Measurements from ENCODE around the gene DOCK8. TPM values are rescaled to one million over a fixed set of nuclear protein-coding genes. Genes with fewer than 3 reads are reported as not detected.

The DOCK8 gene
- total RNA-seq, 1 experiment from 2014 or later: 0.37 TPM

DNA sequence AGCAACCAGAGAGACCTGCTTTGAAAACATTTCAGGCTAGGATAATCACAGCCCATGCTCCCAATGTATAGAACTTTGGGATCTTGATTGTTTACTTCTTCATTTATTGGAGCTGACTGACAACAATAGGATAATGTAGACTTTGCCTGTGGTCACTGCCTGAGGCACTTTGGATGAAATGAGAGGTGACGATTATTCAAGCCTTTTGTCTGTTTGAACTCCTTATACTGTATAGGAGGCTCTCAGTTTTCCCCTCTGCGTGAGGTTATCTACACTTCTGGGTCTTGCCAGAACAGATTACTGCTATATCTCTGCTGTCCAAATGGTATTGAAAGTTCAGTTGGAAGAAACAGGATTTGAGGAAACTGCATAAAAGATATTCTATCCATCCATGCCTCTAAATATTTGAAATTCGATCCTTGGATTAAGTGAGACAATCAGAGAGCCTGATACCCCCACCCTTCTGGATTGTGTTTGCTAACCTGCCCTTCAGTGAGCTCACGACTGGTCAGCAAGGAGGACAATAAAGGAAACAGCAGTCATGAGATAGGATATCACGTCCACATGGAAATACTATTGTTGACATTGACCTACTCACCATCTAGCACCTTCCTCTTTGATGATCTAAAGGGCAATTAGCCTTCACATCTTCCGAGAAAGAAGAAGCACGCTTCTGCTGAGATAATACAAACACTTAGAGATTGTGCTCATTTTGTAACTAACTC, 98.1 kb downstream of the DOCK8 start (continued):
- TF ChIP-seq EZH2phosphoT487 (IDR thresholded peaks at IDR 0.05; ENCODE audit: borderline replicate concordance) (no peak), POLR2AphosphoS5 (IDR thresholded peaks at IDR 0.05; ENCODE audit: low read depth, low read length) (no peak), CEBPB (IDR thresholded peaks at IDR 0.05; ENCODE audit: low read depth) (no peak), ZFX (IDR thresholded peaks at IDR 0.05) (no peak), EGR1 (IDR thresholded peaks at IDR 0.05; ENCODE audit: low read depth) (no peak), RAD21 (IDR thresholded peaks at IDR 0.05; ENCODE audit: low read depth) (no peak), JUND (IDR thresholded peaks at IDR 0.05) (no peak)

DNA sequence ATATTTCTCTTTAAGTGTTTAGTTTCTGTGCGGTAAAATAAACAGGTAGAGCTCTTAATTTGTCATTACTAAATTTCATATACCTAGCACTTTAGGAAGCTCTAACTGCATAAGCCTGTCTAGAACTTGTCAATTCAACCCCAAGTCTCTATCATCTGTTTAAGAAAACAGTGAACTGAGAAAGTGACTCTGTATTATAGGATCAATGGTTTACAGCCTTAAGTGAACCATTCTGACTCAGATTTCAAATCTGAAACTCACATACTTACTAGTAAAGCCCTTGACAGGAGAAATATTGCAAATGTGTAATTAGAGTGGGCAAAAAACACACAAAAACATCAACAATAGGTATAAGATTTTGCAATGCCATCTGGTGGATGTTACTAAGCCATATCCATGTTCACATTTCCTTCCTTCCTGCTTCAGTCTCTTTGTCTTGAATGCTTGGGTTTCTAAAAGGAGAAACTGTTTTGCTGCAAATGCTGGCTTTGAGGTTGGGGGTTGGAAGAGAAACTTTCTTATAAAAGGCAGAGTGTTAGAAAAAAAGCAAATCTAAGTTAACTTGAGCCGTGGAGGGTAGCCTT, 101.8 kb downstream of the DOCK8 start:
- ATAC-seq: no peak
- Histone ChIP-seq H3K27me3 (ENCODE audit: insufficient read depth, low read length) (no peaks in the 10 kb centered on the region), H3K4me2 (ENCODE audit: low read length) (no peak overlapping the region), H3K79me2 (ENCODE audit: insufficient read depth, low read length) (no peaks in the 10 kb centered on the region), H3K9me2 (ENCODE audit: insufficient read depth) (no peaks in the 10 kb centered on the region), H3K27ac (ENCODE audit: low read depth, low read length) (no peak overlapping the region), H4K20me1 (ENCODE audit: insufficient read depth) (no peaks in the 10 kb centered on the region), H3K4me1 (ENCODE audit: control insufficient read depth in 1 of 2, insufficient read depth in 2 of 2, low read length in 2 of 2) (no peaks in the 10 kb centered on the region), H3K9ac (ENCODE audit: low read length) (no peak overlapping the region), H3K4me3 (replicated peaks in 1 of 2; ENCODE audit: low read depth in 1 of 2, low read length in 2 of 2) (no peak overlapping the region), H2AFZ (ENCODE audit: low read depth, low read length, poor library complexity, severe bottlenecking) (no peak overlapping the region), H3K9me3 (ENCODE audit: control insufficient read depth in 1 of 2, insufficient read depth in 1 of 2, low read depth in 1 of 2, low read length in 2 of 2) (no peaks in the 10 kb centered on the region), H3K36me3 (ENCODE audit: control insufficient read depth in 1 of 2, insufficient read depth in 2 of 2, low read length in 2 of 2) (no peaks in the 10 kb centered on the region)
- CTCF ChIA-PET: no interaction called here
- RAD21 ChIA-PET (ENCODE audit: low non-redundant PET in 1 of 2, low total read pairs in 2 of 2, uncharacterized antibody in 2 of 2, unreplicated experiment in 2 of 2): no interaction called here
- no peak for DNase-seq (ENCODE audit: low read depth, low spot score)
- intact Hi-C loops (cut with micrococcal nuclease): no loop called here
- POLR2A ChIA-PET: no interaction called here
- BruUV-seq (replicated peaks): no TSS peak
- no peak for TF ChIP-seq EGR1 (IDR thresholded peaks at IDR 0.05; ENCODE audit: low read depth)
- TF ChIP-seq CEBPB (IDR thresholded peaks at IDR 0.05; ENCODE audit: low read depth): no peak
- TF ChIP-seq, protein P1, sequence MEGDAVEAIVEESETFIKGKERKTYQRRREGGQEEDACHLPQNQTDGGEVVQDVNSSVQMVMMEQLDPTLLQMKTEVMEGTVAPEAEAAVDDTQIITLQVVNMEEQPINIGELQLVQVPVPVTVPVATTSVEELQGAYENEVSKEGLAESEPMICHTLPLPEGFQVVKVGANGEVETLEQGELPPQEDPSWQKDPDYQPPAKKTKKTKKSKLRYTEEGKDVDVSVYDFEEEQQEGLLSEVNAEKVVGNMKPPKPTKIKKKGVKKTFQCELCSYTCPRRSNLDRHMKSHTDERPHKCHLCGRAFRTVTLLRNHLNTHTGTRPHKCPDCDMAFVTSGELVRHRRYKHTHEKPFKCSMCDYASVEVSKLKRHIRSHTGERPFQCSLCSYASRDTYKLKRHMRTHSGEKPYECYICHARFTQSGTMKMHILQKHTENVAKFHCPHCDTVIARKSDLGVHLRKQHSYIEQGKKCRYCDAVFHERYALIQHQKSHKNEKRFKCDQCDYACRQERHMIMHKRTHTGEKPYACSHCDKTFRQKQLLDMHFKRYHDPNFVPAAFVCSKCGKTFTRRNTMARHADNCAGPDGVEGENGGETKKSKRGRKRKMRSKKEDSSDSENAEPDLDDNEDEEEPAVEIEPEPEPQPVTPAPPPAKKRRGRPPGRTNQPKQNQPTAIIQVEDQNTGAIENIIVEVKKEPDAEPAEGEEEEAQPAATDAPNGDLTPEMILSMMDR (IDR thresholded peaks at IDR 0.05 in 2 of 3, conservative IDR thresholded peaks at IDR 0.05 in 1 of 3; ENCODE audit: borderline replicate concordance in 1 of 3, insufficient read depth in 1 of 3, low read depth in 2 of 3, low read length in 2 of 3): peak in 1 of 3 experiments; percentile 14; a peak in 2 of 6 replicates
- 0 out of 2 replicates have a peak, but pooled peaks have one; percentile 12 for TF ChIP-seq RAD21 (IDR thresholded peaks at IDR 0.05; ENCODE audit: low read depth)

Data from HCT116 (cell line).